ENCODE data around the gene MTF2. TPM values are rescaled to one million over a fixed set of nuclear protein-coding genes. Genes with fewer than 3 reads are reported as not detected.

Gene MTF2
- total RNA-seq, 2 donors from 2014 or later = 26.5 to 33.4 TPM

Other genes with a start within 250 kb of the MTF2 start
- gene RPL5, start 247.2 kb upstream of the MTF2 start, total RNA-seq = 100 to 1,000 TPM; 749 to 786 TPM
- gene DIPK1A, start 117.8 kb upstream of the MTF2 start, total RNA-seq = 10 to 100 TPM; 14.3 to 14.4 TPM
- gene TMED5, start 101.1 kb downstream of the MTF2 start, total RNA-seq = 10 to 100 TPM; 63.4 to 66.4 TPM
- 1 to 10 TPM; 4.2 to 7.6 TPM for gene CCDC18, start 101.4 kb downstream of the MTF2 start, total RNA-seq